ENCODE measurements around the gene SH3BP5L. TPM values are rescaled to one million over a fixed set of nuclear protein-coding genes. Genes with fewer than 3 reads are reported as not detected.

SH3BP5L gene
- total and polyA plus RNA-seq, 2 of the 13 experiments (the other 11 are each of a cell fraction or from before 2014, with no cell fraction given): 10.3 to 14.9 TPM

DNA sequence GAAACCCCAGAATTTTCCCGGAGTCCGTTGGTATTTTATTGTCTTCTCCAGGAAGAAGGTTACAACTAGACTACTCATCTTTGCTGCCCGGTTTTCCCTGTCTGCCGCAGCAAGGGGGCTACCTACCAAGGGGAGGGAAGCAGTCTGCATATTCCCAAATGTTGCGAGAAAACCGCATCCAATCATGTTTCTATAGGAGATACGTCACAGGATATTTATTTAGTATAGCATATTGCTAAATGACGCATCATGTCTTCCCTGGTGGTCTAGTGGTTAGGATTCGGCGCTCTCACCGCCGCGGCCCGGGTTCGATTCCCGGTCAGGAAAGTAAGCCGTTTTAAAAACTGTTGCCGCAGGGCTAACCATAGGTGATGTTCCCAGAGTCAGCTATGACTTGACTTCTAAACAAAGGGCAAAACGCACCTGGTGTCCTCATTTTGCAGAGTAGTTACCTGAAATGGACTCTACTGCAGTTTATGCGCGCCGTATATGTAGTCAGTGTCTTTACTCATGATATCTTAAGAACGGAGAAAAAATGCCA lies 48.3 kb upstream of the SH3BP5L start (continued):
- no peak for TF ChIP-seq ZNF318 (CRISPR knock-in tag; IDR thresholded peaks at IDR 0.05)
- TF ChIP-seq ZNF207 (IDR thresholded peaks at IDR 0.05; ENCODE audit: borderline replicate concordance): no peak
- no peak for TF ChIP-seq TEAD2 (CRISPR knock-in tag; IDR thresholded peaks at IDR 0.05)
- TF ChIP-seq ZNF605 (CRISPR knock-in tag; IDR thresholded peaks at IDR 0.05): no peak; the same call in none of the 2 replicates
- TF ChIP-seq ZNF619 (CRISPR knock-in tag; IDR thresholded peaks at IDR 0.05): no peak
- TF ChIP-seq, protein P1, sequence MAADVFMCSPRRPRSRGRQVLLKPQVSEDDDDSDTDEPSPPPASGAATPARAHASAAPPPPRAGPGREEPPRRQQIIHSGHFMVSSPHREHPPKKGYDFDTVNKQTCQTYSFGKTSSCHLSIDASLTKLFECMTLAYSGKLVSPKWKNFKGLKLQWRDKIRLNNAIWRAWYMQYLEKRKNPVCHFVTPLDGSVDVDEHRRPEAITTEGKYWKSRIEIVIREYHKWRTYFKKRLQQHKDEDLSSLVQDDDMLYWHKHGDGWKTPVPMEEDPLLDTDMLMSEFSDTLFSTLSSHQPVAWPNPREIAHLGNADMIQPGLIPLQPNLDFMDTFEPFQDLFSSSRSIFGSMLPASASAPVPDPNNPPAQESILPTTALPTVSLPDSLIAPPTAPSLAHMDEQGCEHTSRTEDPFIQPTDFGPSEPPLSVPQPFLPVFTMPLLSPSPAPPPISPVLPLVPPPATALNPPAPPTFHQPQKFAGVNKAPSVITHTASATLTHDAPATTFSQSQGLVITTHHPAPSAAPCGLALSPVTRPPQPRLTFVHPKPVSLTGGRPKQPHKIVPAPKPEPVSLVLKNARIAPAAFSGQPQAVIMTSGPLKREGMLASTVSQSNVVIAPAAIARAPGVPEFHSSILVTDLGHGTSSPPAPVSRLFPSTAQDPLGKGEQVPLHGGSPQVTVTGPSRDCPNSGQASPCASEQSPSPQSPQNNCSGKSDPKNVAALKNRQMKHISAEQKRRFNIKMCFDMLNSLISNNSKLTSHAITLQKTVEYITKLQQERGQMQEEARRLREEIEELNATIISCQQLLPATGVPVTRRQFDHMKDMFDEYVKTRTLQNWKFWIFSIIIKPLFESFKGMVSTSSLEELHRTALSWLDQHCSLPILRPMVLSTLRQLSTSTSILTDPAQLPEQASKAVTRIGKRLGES (CRISPR knock-in tag; IDR thresholded peaks at IDR 0.05; ENCODE audit: borderline replicate concordance): no peak
- peak; percentile 29; the same call in 1 of the 2 replicates for TF ChIP-seq CBFB (CRISPR knock-in tag; IDR thresholded peaks at IDR 0.05)
- TF ChIP-seq PRPF4 (IDR thresholded peaks at IDR 0.05; ENCODE audit: low read depth, low read length, poor library complexity, severe bottlenecking): no peak
- TF ChIP-seq ZBTB46 (CRISPR knock-in tag; IDR thresholded peaks at IDR 0.05; ENCODE audit: borderline replicate concordance): no peak
- TF ChIP-seq IRF2 (CRISPR knock-in tag; IDR thresholded peaks at IDR 0.05): no peak
- TF ChIP-seq, protein P2, sequence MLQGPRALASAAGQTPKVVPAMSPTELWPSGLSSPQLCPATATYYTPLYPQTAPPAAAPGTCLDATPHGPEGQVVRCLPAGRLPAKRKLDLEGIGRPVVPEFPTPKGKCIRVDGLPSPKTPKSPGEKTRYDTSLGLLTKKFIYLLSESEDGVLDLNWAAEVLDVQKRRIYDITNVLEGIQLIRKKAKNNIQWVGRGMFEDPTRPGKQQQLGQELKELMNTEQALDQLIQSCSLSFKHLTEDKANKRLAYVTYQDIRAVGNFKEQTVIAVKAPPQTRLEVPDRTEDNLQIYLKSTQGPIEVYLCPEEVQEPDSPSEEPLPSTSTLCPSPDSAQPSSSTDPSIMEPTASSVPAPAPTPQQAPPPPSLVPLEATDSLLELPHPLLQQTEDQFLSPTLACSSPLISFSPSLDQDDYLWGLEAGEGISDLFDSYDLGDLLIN (CRISPR knock-in tag; IDR thresholded peaks at IDR 0.05; ENCODE audit: borderline replicate concordance): no peak
- no peak for TF ChIP-seq ZNF549 (CRISPR knock-in tag; IDR thresholded peaks at IDR 0.05)
- no peak for TF ChIP-seq SMAD9 (CRISPR knock-in tag; IDR thresholded peaks at IDR 0.05)
- TF ChIP-seq YEATS2 (CRISPR knock-in tag; IDR thresholded peaks at IDR 0.05; ENCODE audit: borderline replicate concordance): 0 out of 2 replicates have a peak, but pooled peaks have one; percentile 2
- no peak for TF ChIP-seq ZNF460 (CRISPR knock-in tag; IDR thresholded peaks at IDR 0.05; ENCODE audit: borderline replicate concordance)
